ENCODE measurements around the gene WWTR1. TPM values are rescaled to one million over a fixed set of nuclear protein-coding genes. Genes with fewer than 3 reads are reported as not detected.

WWTR1 gene
- total RNA-seq, 6 donors from 2014 or later = 77.5 to 119 (median 107) TPM

- no peaks in the 10 kb centered on the region for H3K27me3 ChIP-seq
- no peak overlapping the region for H3K27ac ChIP-seq
- H3K36me3 ChIP-seq = peaks cover 0 to 7% (median 0%) of the 10 kb centered on the region in 4 donors
- WGBS, 2 donors = 15% methylated on average over 9 of the region's 9 CpGs
- ATAC-seq (ENCODE audit: low FRiP score in 2 of 2) = peak; percentile 82 to 86
- DNase-seq = peak in 1 of 2 donors; percentile 83
- peaks cover 14 to 38% (median 24%) of the 10 kb centered on the region in 4 donors for H3K4me1 ChIP-seq
- no peaks in the 10 kb centered on the region for H3K9me3 ChIP-seq
- TF ChIP-seq POLR2A (IDR thresholded peaks at IDR 0.05) (no peak), CTCF (IDR thresholded peaks at IDR 0.05) (peak; percentile 54 to 74 (median 69))
- H3K4me3 ChIP-seq = no peak overlapping the region
These were observed 145.6 kb downstream of the WWTR1 start for GRCh38 chr3:149512073-149512782.

- DNase-seq (no peak), ATAC-seq (ENCODE audit: low FRiP score in 2 of 2) (peak in 1 of 2 donors; percentile 69)
- H3K9me3 ChIP-seq = no peaks in the 10 kb centered on the region
- H3K27me3 ChIP-seq = no peaks in the 10 kb centered on the region
- 63 to 65% methylated on average over 3 of the region's 3 CpGs for WGBS, 2 donors
- H3K4me1 ChIP-seq = peaks cover 16 to 48% (median 31%) of the 10 kb centered on the region in 4 donors
- H3K4me3 ChIP-seq = no peak overlapping the region
- no peaks in the 10 kb centered on the region for H3K36me3 ChIP-seq
- peak overlapping the region in 2 of 4 donors; percentile 25 to 69 for H3K27ac ChIP-seq
- TF ChIP-seq CTCF (IDR thresholded peaks at IDR 0.05) (peak in 1 of 6 experiments; percentile 19), EP300 (IDR thresholded peaks at IDR 0.05) (no peak), POLR2AphosphoS5 (IDR thresholded peaks at IDR 0.05) (no peak), POLR2A (IDR thresholded peaks at IDR 0.05) (no peak)
These were observed 146.7 kb downstream of the WWTR1 start for GRCh38 chr3:149511040-149511626.

- 91 to 95% methylated on average over 3 of the region's 3 CpGs for WGBS, 2 donors
These were observed 147.3 kb downstream of the WWTR1 start for GRCh38 chr3:149510480-149510879.

GRCh38 chr3:149509526-149509925, 148.3 kb downstream of the WWTR1 start:
- Histone ChIP-seq H3K27me3 (no peaks in the 10 kb centered on the region), H3K36me3 (no peaks in the 10 kb centered on the region), H3K27ac (peak overlapping the region in 2 of 4 donors; percentile 24 to 61), H3K9me3 (no peaks in the 10 kb centered on the region), H3K4me3 (no peak overlapping the region), H3K4me1 (peaks cover 16 to 48% (median 31%) of the 10 kb centered on the region in 4 donors)
- TF ChIP-seq POLR2A (IDR thresholded peaks at IDR 0.05) (no peak), CTCF (IDR thresholded peaks at IDR 0.05) (no peak), EP300 (IDR thresholded peaks at IDR 0.05) (no peak), POLR2AphosphoS5 (IDR thresholded peaks at IDR 0.05) (no peak)
- WGBS, 2 donors = 64 to 88% methylated on average over 2 to 3 of the region's 3 CpGs
- DNase-seq (peak in 1 of 2 donors; percentile 41), ATAC-seq (ENCODE audit: low FRiP score in 2 of 2) (no peak)

More at GRCh38 chr3:149510480-149510879, 147.3 kb downstream of the WWTR1 start:
- DNase-seq = no peak
- H3K27ac ChIP-seq = peak overlapping the region in 2 of 4 donors; percentile 25 to 69
- no peaks in the 10 kb centered on the region for H3K36me3 ChIP-seq
- H3K4me1 ChIP-seq = peaks cover 16 to 48% (median 31%) of the 10 kb centered on the region in 4 donors
- TF ChIP-seq POLR2AphosphoS5 (IDR thresholded peaks at IDR 0.05) (no peak), EP300 (IDR thresholded peaks at IDR 0.05) (no peak), POLR2A (IDR thresholded peaks at IDR 0.05) (no peak), CTCF (IDR thresholded peaks at IDR 0.05) (no peak)
- ATAC-seq (ENCODE audit: low FRiP score in 2 of 2) = no peak
- no peak overlapping the region for H3K4me3 ChIP-seq
- H3K9me3 ChIP-seq = no peaks in the 10 kb centered on the region
- H3K27me3 ChIP-seq = no peaks in the 10 kb centered on the region

Data from upper lobe of left lung (tissue), 6 donors.